ENCODE results near the gene DEFB123. TPM values are rescaled to one million over a fixed set of nuclear protein-coding genes. Genes with fewer than 3 reads are reported as not detected.
"Not testable (repeated sequence)": the region's sequence is repeated elsewhere in the genome, so short reads cannot be mapped to it uniquely, and the experiment has no call there.

DEFB123 gene
- total RNA-seq, 1 donor from 2014 or later = not detected

DNA sequence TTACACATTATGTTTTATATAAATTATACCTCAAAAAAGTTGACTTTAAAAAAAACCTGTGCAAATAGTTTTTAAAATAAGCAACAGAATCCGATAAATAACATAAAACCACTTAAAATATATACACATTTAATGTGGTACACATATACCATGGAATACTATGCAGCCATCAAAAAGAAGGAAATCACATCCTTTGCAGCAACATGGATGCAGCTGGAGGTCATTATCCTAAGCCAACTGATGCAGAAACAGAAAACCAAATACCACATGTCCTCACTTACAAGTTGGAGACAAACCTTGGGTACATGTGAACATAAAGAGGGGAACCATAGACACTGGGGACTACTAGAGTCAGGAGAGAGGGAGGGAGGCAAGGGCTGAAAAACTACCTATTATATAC lies 30.4 kb upstream of the DEFB123 start:
- Mint-ChIP-seq H3K9me3 (ENCODE audit: low read depth) (peaks cover 78% of the 10 kb centered on the region), H3K4me1 (ENCODE audit: low read depth) (no peaks in the 10 kb centered on the region), H3K36me3 (ENCODE audit: insufficient read depth) (peaks cover 8% of the 10 kb centered on the region), H3K27ac (no peak overlapping the region), H3K4me3 (ENCODE audit: low read depth) (no peak overlapping the region), H3K27me3 (no peaks in the 10 kb centered on the region)
- TF ChIP-seq, protein P1, sequence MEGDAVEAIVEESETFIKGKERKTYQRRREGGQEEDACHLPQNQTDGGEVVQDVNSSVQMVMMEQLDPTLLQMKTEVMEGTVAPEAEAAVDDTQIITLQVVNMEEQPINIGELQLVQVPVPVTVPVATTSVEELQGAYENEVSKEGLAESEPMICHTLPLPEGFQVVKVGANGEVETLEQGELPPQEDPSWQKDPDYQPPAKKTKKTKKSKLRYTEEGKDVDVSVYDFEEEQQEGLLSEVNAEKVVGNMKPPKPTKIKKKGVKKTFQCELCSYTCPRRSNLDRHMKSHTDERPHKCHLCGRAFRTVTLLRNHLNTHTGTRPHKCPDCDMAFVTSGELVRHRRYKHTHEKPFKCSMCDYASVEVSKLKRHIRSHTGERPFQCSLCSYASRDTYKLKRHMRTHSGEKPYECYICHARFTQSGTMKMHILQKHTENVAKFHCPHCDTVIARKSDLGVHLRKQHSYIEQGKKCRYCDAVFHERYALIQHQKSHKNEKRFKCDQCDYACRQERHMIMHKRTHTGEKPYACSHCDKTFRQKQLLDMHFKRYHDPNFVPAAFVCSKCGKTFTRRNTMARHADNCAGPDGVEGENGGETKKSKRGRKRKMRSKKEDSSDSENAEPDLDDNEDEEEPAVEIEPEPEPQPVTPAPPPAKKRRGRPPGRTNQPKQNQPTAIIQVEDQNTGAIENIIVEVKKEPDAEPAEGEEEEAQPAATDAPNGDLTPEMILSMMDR (IDR thresholded peaks at IDR 0.05; ENCODE audit: unreplicated experiment) = no peak
- DNase-seq (ENCODE audit: low spot score, unreplicated experiment) = no peak

DNA sequence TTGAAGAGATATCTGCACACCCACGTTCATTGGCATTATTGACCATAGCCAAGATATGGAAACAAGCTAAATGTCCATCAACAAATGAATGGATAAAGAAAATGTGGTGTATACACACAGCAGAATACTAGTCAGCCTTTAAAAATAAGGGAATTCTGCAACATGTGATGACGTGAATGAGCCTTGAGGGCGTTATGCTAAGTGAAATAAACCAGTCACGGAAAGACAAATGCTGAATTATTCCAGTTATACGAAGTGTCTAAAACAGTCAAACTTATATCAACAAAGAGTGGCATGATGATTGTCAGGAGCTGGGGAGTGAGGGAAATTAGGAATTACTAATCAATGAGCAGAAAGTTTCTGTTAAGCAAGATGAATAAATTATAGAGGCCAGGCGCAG lies 26.1 kb upstream of the DEFB123 start:
- H3K4me1 Mint-ChIP-seq (ENCODE audit: low read depth) = no peaks in the 10 kb centered on the region
- H3K27me3 Mint-ChIP-seq = no peaks in the 10 kb centered on the region
- no peak overlapping the region for H3K4me3 Mint-ChIP-seq (ENCODE audit: low read depth)
- H3K9me3 Mint-ChIP-seq (ENCODE audit: low read depth) = peaks cover 77% of the 10 kb centered on the region
- peaks cover 8% of the 10 kb centered on the region for H3K36me3 Mint-ChIP-seq (ENCODE audit: insufficient read depth)
- no peak for DNase-seq (ENCODE audit: low spot score, unreplicated experiment)
- H3K27ac Mint-ChIP-seq = no peak overlapping the region
- TF ChIP-seq, protein P1 (IDR thresholded peaks at IDR 0.05; ENCODE audit: unreplicated experiment) = no peak

DNA sequence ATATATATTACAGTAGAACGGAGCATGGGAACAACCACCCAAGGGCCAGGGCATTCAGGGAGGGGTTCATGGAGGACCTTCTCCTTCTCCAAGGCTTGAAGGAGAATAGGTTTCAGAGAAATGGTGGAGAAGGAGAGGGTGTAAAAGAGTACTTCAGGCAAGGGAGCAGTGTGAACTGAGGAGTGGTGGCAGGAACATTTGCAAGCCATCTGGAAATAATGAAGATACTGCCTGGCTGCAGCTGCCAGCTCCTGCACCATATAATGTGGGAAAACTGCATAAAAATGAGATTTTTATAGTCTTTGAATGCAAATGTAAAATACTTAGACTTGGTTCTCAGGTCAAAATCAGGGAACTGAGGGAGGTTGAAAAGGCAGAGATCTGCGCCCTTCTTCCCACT lies 24.8 kb upstream of the DEFB123 start:
- Mint-ChIP-seq H3K27ac (no peak overlapping the region), H3K9me3 (ENCODE audit: low read depth) (peaks cover 76% of the 10 kb centered on the region), H3K4me3 (ENCODE audit: low read depth) (no peak overlapping the region), H3K36me3 (ENCODE audit: insufficient read depth) (peaks cover 8% of the 10 kb centered on the region), H3K27me3 (no peaks in the 10 kb centered on the region), H3K4me1 (ENCODE audit: low read depth) (no peaks in the 10 kb centered on the region)
- DNase-seq (ENCODE audit: low spot score, unreplicated experiment) = no peak
- TF ChIP-seq, protein P1 (IDR thresholded peaks at IDR 0.05; ENCODE audit: unreplicated experiment) = no peak

DNA sequence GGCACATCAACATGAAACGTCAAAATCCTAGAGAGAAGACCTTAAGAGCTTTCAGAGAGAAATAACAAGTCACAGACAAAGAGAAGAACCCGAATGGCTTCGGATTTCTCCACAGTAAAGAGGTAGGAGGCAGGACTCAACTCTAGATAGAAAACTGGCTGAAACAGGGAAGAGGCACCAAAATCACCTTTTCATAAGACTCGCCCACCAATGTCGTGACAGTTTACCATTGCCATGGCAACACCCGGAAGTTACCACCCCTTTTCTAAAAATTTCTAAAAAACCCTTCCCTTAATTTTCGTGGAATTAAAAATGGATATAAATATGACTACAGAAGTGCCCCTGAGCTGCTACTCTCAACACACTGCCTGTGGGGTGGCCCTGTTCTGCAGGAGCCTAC lies 22.1 kb upstream of the DEFB123 start:
- H3K36me3 Mint-ChIP-seq (ENCODE audit: insufficient read depth) = peaks cover 8% of the 10 kb centered on the region
- TF ChIP-seq, protein P1 (IDR thresholded peaks at IDR 0.05; ENCODE audit: unreplicated experiment) = no peak
- no peak overlapping the region for H3K27ac Mint-ChIP-seq
- no peaks in the 10 kb centered on the region for H3K27me3 Mint-ChIP-seq
- no peaks in the 10 kb centered on the region for H3K4me1 Mint-ChIP-seq (ENCODE audit: low read depth)
- peaks cover 74% of the 10 kb centered on the region for H3K9me3 Mint-ChIP-seq (ENCODE audit: low read depth)
- no peak for DNase-seq (ENCODE audit: low spot score, unreplicated experiment)
- H3K4me3 Mint-ChIP-seq (ENCODE audit: low read depth) = no peak overlapping the region

DNA sequence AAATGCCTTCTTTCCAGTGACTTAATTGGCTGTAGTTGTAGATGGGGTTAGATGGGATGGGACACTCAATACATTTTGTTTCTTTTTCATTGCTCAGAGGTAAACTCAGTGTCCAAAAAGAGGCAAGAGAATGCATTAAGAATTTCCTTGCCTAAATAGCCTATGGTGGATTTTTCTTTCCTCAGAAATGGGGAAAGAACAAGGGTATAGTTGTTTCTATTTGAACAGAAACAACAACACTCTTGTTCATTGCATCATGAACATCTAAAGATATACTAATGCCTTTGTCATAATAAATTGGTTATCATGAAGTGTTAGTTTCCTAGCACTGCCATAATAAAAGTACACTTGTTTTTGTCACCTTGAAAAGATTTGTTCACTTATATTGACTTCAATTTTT lies 14.6 kb upstream of the DEFB123 start:
- Mint-ChIP-seq H3K4me3 (ENCODE audit: low read depth) (no peak overlapping the region), H3K9me3 (ENCODE audit: low read depth) (peaks cover 57% of the 10 kb centered on the region), H3K4me1 (ENCODE audit: low read depth) (no peaks in the 10 kb centered on the region), H3K36me3 (ENCODE audit: insufficient read depth) (no peaks in the 10 kb centered on the region), H3K27me3 (no peaks in the 10 kb centered on the region), H3K27ac (no peak overlapping the region)
- TF ChIP-seq, protein P1 (IDR thresholded peaks at IDR 0.05; ENCODE audit: unreplicated experiment) = no peak
- DNase-seq (ENCODE audit: low spot score, unreplicated experiment) = no peak

DNA sequence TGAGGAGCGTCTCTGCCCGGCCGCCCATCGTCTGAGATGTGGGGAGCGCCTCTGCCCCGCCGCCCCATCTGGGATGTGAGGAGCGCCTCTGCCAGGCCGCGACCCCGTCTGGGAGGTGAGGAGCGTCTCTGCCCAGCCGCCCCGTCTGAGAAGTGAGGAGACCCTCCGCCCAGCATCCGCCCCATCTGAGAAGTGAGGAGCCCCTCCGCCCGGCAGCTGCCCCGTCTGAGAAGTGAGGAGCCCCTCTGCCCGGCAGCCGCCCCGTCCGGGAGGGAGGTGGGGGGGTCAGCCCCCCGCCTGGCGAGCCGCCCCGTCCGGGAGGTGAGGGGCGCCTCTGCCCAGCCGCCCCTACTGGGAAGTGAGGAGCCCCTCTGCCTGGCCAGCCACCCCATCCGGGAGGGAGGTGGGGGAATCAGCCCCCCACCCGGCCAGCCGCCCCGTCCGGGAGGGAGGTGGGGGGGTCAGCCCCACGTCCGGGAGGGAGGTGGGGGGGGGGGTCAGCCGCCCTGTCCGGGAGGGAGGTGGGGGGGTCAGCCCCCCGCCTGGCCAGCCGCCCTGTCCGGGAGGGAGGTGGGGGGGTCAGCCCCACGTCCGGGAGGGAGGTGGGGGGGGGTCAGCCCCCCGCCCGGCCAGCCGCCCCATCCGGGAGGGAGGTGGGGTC lies 13.4 kb upstream of the DEFB123 start:
- H3K9me3 Mint-ChIP-seq (ENCODE audit: low read depth) = peaks cover 54% of the 10 kb centered on the region
- not testable (repeated sequence) for H3K36me3 Mint-ChIP-seq (ENCODE audit: insufficient read depth); H3K27me3 Mint-ChIP-seq; H3K4me3 Mint-ChIP-seq (ENCODE audit: low read depth); DNase-seq (ENCODE audit: low spot score, unreplicated experiment); H3K27ac Mint-ChIP-seq; H3K4me1 Mint-ChIP-seq (ENCODE audit: low read depth)

DNA sequence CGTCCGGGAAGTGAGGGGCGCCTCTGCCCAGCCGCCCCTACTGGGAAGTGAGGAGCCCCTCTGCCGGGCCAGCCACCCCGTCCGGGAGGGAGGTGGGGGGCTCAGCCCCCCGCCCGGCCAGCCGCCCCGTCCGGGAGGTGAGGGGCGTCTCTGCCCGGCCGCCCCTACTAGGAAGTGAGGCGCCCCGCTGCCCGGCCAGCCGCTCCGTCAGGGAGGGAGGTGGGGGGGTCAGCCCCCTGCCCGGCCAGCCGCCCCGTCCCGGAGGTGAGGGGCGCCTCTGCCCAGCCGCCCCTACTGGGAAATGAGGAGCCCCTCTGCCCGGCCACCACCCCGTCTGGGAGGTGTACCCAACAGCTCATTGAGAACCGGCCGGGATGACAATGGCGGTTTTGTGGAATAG lies 12.9 kb upstream of the DEFB123 start:
- H3K9me3 Mint-ChIP-seq (ENCODE audit: low read depth) = peaks cover 56% of the 10 kb centered on the region
- not testable (repeated sequence) for H3K27ac Mint-ChIP-seq; H3K4me1 Mint-ChIP-seq (ENCODE audit: low read depth); H3K36me3 Mint-ChIP-seq (ENCODE audit: insufficient read depth); H3K4me3 Mint-ChIP-seq (ENCODE audit: low read depth); DNase-seq (ENCODE audit: low spot score, unreplicated experiment); H3K27me3 Mint-ChIP-seq

Measured in progenitor cell of endocrine pancreas (in vitro differentiated cells).